PC-9 (cell line): ENCODE results near the gene THBD.

ENCODE experiments used
- EZH2 ChIP-seq: fragments of 200-600 bp; sonication (generic); IDR thresholded peaks from 2 replicates; pipeline ENCODE4 v1.8.0; 2017; ENCODE audit warnings: antibody characterized with exemption, low read depth
- TF ChIP-seq, protein P1 (sequence below): fragments of 200-600 bp; sonication (generic); conservative IDR thresholded peaks from 2 replicates; pipeline ENCODE4 v1.6.1; 2017; ENCODE audit warnings: mixed run types, antibody characterized with exemption, mild to moderate bottlenecking, moderate library complexity

GRCh38 chr20:23000232-23000947, 49.1 kb downstream of the THBD start:
- no peak for TF ChIP-seq EZH2
- TF ChIP-seq, protein P1, sequence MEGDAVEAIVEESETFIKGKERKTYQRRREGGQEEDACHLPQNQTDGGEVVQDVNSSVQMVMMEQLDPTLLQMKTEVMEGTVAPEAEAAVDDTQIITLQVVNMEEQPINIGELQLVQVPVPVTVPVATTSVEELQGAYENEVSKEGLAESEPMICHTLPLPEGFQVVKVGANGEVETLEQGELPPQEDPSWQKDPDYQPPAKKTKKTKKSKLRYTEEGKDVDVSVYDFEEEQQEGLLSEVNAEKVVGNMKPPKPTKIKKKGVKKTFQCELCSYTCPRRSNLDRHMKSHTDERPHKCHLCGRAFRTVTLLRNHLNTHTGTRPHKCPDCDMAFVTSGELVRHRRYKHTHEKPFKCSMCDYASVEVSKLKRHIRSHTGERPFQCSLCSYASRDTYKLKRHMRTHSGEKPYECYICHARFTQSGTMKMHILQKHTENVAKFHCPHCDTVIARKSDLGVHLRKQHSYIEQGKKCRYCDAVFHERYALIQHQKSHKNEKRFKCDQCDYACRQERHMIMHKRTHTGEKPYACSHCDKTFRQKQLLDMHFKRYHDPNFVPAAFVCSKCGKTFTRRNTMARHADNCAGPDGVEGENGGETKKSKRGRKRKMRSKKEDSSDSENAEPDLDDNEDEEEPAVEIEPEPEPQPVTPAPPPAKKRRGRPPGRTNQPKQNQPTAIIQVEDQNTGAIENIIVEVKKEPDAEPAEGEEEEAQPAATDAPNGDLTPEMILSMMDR, result no peak
